Retina (tissue), 1 donor: Measurements from ENCODE around the gene CASQ1.

Experiments used
- DNase-seq: peaks from one replicate; pipeline ENCODE4 v3.0.0-alpha.2; 2016

CASQ1 gene

GRCh38 chr1:160169553-160170399, 20.6 kb upstream of the CASQ1 start:
- DNase-seq = peak; percentile 81

- DNase-seq = no peak
Observed at GRCh38 chr1:160171354-160171753, 19.0 kb upstream of the CASQ1 start.

- no peak for DNase-seq
Observed at GRCh38 chr1:160171980-160172379, 18.4 kb upstream of the CASQ1 start.

- DNase-seq = no peak
Observed at GRCh38 chr1:160177231-160177630, 13.1 kb upstream of the CASQ1 start.

- DNase-seq = no peak
Observed at GRCh38 chr1:160177667-160178066, 12.7 kb upstream of the CASQ1 start.

- DNase-seq = no peak
Observed at GRCh38 chr1:160178731-160179130, 11.6 kb upstream of the CASQ1 start.

- no peak for DNase-seq
Observed at GRCh38 chr1:160179336-160179735, 11.0 kb upstream of the CASQ1 start.

GRCh38 chr1:160186246-160186645, 4.1 kb upstream of the CASQ1 start:
- no peak for DNase-seq

- DNase-seq = no peak
Observed at GRCh38 chr1:160186729-160187128, 3.6 kb upstream of the CASQ1 start.

- no peak for DNase-seq
Observed at GRCh38 chr1:160187407-160187806, 3.0 kb upstream of the CASQ1 start.

- no peak for DNase-seq
Observed at GRCh38 chr1:160188341-160188740, 2.0 kb upstream of the CASQ1 start.

- DNase-seq = no peak
Observed at GRCh38 chr1:160191756-160192155, 1.4 kb downstream of the CASQ1 start.

- no peak for DNase-seq
Observed at GRCh38 chr1:160192234-160192633, 1.9 kb downstream of the CASQ1 start.

- DNase-seq = peak; percentile 94
Observed at GRCh38 chr1:160193091-160193819, 2.9 kb downstream of the CASQ1 start.

GRCh38 chr1:160193832-160194736, 3.7 kb downstream of the CASQ1 start:
- no peak for DNase-seq

GRCh38 chr1:160194737-160195059, 4.3 kb downstream of the CASQ1 start:
- DNase-seq = no peak

GRCh38 chr1:160196143-160196542, 5.8 kb downstream of the CASQ1 start:
- DNase-seq = no peak

- DNase-seq = no peak
Observed at GRCh38 chr1:160197231-160197630, 6.9 kb downstream of the CASQ1 start.

GRCh38 chr1:160200786-160201185, 10.4 kb downstream of the CASQ1 start:
- no peak for DNase-seq

- DNase-seq = peak; percentile 54
Observed at GRCh38 chr1:160204526-160205241, 14.3 kb downstream of the CASQ1 start.

- peak; percentile 74 for DNase-seq
Observed at GRCh38 chr1:160205242-160206035, 15.1 kb downstream of the CASQ1 start, which contains the start of gene PEA15. Gene PEA15 (plus strand): TSS chr1:160205384. CDS start chr1:160211545, 6,161 bp downstream.

- peak; percentile 67 for DNase-seq
Observed at GRCh38 chr1:160206036-160206389, 15.6 kb downstream of the CASQ1 start.
